ENCODE results near the gene DRD3.

The DRD3 gene

DNA sequence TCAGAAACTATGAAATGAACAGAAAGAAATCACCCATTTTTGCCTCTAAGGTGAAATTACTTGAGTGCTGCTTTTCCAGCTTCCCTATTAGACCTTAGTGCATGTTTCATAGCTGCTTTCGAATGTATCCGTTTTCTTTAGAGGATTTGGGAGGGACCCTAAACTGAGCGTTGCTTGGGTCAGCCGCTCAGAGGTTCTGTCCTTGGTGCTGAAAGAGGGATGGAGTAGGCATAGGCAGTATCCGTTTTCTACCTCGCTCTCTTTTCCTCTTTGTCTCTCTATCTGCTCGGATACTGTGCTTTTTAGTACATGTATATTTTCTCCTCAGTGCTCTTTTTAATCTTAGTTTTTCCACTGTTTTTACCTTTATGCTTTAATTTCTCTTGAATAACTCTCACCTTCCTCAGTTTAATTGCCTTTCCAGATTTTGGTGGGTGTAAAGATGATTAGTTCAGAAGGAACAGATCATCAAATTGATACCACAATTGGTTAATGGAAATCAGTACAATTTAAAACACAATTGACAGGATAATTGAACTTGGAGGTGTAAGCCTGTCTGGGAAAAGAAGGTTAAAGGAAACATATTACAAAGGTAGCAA, at the start of gene DRD3:
TSS of gene DRD3 (minus strand) at position 283 of the 599 bp plus-strand sequence. CDS start 7,060 bp downstream, outside the sequence.
- DNase-seq, result no peak

DNA sequence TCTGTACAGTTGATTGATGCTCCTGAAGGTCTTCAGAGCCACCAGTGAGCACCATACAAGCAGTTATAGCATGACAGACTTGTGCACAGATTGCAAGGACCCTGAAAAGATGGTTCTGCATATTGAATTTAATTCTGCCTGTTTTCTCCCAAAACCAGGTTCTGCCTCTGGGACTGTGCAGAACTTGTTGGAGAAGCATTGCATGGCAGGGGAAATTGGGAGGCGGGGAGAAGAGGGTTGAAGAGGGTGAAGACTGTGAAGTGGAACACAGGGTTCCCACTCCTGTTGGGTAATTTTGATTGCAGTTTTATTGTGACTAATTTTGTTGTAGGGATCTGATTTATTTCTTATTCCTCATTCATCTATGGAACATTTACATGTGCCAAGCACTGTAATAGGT, 48.2 kb upstream of the DRD3 start:
- no peak for DNase-seq

DNA sequence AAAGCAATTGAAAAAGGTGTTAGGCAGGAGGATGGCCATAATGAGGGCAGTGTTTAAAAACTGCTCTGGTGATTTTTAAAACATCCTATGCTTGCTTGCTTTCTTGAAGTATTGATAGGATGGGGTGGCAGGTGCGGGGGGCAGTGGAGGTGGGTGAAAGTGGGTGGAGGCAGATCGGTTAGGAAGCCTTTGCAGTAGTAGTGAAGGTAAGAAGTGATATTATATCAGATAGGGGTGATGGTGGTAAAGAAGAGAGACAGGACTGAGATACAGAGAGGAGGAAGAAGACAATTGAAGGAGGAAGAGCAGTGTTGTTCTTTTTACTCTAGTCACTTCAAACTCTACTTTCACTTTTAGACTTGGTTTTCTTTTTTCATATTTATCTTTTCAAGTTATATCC, 47.5 kb upstream of the DRD3 start:
- no peak for DNase-seq

DNA sequence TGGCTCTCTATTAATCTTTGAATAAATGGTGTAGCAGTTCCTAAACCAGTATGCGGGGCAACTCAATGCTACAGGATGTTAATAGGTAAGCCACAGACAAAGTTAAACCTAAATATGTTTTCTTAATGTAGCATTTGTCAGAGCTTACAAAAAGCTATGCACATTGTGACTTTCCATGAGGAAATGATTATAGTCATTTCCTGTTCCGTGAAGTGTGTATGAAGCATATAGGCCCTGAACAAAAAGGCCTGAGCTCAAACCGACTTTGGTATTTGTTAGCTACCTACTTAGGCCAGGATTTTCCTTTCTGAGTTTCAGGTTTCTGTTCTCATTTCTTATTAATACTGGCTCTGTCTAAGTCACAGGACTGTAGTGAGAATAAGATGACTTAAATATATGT, 44.3 kb upstream of the DRD3 start:
- no peak for DNase-seq

DNA sequence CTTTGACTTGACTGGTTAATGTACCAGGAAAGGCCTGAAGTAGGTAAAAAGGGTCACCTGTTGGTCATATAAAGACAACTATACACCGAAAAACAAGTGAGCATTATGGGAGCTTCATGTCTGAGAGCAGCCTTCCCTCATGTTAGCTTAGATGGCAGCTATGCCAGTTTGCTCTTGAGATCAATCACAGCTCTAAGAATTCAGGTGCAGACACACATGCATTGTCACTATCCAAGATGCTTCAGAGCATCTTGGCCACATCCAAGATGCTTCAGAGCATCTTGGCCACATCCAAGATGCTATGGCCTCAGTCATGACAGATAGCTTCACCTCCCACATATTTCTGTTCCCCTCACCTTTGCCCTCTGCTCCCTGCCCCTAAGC, 43.0 kb upstream of the DRD3 start:
- no peak for DNase-seq

DNA sequence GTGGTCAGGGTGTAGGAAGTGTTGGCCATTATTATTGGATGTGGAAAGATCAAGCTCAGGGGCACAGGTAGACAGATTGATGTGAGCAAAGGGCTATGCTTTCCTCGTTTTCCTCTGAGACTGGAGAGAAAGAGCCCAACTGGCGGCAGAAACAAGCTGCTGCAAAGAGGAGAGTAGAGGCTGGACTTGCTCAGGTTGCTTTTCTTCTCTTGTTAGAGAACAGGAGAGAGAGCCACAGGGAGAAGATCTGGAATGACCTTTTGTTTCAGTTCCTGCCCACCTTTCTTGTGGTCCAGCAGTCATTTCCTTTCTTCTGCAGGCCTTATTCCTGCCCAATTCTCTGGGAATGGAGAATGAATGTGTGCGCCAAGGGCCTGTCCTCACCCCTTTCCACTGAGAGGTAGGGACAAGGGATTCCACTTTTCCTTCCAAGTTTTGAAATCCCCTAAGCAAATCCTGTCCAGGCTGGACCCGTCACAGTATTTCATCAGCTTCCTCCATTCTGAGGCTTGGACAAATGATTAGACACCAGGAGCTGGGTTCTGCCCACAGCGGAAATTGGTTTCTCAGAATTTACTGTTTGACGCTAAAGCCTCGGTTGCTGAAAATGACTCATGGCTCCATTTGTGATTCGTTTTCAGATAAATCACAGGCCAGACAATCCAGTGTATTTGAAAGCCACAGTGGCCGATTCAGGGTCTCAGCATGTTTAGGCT, 42.5 kb upstream of the DRD3 start:
- no peak for DNase-seq

DNA sequence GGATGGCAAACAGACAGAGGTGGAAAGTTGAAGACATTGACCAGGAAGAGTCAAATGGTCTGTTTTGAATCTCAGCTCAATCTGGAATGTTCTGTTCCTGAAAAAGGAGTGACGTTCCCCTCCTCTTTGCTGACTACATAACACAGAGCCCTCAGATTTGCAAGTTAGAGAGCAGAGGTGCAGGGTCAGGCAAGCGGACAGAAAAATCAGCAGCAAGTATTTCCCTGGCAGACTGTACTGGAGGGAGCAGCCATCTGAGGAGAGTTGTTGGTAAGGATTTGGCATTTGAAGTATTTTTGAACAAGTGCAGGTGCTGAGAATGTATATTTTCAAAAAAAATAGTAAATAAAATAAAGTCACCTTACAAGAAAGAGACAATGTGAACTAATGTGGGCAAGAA, 40.9 kb upstream of the DRD3 start:
- DNase-seq, result no peak

DNA sequence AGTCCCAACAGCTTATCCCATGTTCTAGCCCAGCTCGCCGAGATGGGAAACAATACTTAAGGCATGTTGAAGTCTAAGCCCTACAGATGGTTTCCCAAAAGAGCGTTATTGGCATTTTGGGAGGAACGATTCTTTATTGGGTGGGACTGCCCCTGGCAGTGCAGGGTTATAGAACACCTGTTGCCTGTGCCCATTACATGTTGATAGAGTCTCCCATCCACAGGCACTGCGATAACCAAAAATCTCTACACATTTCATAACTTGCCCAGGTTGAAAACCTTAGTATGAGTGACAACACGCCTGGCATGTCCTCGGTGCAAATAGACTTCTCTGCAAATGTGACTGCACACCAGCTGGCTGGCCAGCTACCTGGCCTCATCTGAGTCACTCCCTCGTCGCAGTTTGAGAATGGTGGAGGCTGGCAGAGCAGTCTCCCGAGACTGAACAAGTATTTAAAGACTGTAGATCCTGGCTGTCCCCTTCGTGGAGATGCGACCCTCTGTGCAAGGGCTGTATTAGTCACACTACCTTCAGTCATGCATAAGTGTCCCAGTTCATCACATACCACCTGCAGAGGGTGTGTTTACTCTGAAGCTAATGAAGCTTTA, 39.8 kb upstream of the DRD3 start:
- DNase-seq, result no peak

DNA sequence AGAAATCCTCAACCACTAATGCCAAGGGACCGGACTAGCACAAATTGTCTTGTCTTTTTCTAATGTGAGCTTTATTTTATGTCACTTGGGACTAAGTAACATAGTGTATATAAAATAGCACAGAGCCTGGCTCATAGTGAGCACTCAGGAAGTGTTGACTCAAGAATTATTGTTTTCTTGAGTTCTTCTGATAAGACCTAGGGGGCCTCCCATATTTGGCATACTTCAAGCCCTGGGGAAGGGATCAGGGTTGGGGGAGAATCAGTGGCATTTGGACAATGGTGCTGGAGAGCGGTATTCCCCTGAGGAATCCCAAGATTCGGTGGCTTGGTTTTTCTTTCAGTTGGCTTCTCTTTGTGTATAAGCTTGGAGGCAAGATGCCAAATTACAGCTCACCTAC, 39.2 kb upstream of the DRD3 start:
- DNase-seq, result no peak

DNA sequence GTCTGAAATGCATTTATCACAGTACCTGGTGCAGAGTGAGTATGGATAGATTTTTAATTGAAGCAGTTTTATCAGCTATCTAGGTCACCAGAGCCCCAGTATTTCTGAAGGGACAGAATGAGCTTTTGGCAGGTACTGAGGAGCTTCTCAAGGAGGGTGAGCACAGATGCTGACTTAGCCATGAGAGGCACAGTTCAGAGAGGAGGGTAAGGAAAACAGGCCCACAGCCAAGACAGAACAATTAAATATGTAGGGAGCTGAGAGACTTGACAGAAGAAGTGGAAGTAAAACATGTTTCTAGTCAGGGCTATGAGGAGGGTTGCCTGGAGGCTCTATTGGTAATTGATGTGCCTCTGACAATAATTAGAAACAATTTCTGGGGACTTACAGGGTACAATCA, 38.4 kb upstream of the DRD3 start:
- DNase-seq, result peak; percentile 70

DNA sequence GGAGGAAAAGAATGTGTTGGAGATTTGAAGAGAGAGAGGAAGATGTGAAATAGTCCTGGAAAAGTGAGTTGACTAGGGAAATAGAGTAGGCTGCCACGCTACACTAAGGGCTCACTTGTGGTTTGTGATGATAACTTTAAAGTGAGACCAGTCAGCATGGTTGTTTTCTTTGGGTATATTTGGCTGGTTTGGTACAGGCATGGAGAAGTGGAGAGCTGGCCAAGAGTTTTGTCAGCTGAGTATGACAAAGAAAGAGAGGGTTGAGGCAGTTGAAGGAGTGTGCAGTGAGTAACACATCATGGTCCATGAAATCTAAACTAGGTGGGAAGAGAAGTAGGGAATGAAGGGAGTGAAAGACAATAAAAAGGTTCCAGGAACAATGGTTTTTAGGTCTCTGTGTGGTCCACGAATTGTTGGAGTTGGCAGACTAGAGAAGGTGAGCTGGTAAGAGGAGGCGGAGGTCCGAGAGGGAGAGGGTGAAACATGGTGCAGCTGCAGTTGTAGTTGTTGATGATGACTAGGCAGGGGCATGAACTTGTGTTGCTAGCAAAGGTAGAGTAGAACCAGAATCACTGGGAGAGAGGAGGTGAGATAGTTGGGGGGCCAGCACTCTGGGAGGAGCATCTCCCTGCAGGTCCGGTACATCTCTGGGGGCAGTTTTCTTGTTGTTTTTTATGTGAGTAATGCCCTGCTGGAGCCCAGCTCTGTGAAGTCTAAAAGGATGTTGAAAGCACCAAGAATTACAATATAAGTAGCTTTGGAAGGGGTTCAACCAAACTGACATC, 37.5 kb upstream of the DRD3 start:
- DNase-seq, result no peak

DNA sequence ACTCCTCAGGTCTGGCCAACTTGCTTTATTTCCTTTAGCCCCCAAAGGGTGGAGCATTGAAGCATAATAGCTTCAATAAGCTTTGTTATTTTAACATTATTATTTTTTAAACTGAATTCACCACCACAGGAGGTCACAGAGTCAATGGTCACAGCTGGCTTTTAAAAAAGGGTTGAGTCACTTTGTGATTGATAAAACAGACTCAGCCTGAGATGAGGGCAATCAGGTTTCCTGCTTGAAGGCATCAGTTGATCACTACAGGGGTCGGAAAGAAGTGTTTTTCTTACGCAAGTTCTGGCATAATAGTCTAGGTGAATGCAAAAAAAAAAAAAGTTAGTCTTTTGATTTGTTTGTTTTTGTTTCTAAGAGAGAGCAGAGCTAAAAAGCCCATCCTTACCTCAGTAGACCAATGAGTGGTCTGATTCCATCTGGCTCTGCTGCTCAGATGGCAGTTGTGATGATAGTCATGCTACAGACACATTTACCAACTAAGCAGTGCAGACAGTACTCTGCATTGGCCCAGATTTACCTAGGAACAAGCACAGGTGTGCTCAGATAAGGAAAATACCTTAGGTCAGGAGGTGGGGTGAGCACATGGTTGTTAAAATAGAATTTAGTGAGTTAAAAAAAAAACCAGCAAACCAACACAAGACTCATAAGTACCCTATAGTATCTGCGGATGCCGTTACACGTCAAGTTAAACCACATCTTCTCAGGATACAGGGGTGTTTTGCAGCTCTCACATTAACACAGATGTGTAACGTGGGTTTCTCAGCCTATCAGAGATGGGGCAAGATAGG, 35.9 kb upstream of the DRD3 start:
- DNase-seq, result no peak

DNA sequence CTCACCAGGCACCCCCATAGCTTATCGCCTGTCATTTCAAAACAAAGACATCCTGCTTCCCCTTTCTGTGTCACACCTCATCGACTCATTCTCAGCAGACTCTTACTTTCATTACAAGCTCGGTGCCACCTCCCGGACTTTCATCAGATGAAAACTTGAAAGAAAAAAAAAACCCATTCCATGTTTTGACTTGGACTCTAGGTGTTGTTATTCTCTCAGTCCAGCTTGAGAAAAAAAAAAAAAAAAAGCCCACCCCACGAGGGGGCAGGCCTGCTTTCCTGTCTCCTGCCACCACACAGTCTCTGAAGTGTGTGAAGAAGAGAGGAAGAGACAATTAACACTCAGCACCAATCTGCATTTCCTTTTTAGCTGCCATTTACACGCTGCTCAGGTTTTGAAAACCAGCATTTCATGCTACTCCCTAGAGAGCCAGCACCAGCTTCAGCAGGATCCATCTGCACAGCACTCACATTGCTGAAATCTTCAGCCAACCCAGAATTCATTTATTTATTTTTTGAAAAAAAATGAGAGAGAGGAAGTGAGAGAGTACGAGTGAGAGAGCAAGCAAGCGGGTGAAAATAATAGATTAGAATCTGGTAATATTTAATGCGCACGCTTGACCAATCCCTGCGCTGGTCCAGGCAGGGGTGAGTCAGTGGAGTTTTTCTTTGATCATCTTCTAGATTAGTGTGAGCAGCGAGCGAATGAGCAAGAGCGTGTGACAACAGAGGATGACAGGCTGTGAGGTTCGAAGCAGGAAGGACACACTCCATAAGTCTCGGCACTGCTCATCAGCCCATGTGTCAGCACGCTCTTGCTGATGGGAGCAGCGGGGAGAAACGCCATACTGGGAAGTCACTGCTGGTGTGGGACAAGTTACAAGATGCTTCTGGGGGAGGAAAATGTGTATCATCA, 35.0 kb upstream of the DRD3 start:
- DNase-seq, result peak; percentile 28

DNA sequence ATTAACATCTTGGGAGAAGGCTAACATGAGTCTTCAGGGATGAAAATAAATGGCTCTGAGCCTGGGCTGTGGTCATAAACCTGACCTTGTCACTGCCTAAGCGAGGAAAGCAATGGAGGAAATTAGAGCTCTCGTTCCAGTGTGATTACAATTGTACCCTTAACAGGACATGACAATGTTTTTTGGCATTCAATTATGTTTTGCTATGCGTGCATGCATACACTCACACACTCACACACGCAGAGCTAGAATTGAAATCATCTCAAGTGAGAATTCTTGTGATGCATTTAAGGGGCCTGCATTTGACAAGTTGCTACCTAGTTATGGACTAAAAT, 34.4 kb upstream of the DRD3 start:
- DNase-seq, result no peak

DNA sequence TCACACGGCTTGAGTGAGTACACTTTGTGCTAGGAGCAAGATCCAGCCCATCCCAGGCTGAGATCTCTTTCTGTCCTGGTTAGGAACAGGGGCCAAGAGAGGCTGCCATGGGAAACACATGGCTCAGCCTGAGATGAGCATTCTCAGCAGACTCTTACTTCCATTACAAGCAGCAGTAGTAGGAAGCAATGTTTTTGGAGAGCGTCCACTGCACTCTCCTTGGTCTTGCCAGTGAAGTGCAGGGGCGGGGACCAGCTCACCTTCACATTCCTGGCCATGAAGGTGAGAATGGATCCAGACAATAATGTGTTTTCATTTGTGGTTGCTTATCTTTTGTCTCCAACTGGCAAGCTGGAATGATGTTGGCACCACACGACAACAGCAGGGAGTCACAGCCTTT, 33.8 kb upstream of the DRD3 start:
- DNase-seq, result no peak

DNA sequence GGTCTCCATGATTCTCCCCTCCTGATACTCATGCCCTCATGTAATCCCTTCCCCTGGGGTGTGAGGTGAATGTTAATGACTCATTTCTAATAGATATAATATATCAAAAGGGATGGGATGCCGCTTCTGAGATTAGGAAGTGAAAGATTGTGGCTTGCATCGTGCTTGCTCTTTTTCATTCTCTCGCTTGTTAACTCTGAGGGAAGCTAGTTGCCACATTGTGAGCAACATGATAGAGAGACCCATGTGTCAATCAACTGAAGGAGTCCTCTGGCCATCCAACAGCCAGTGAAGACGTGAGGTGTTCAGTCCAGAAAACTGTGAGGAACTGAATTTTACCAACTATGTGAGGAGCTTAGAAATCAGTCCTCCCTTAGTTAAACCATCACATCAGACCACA, 28.9 kb upstream of the DRD3 start:
- DNase-seq, result no peak

DNA sequence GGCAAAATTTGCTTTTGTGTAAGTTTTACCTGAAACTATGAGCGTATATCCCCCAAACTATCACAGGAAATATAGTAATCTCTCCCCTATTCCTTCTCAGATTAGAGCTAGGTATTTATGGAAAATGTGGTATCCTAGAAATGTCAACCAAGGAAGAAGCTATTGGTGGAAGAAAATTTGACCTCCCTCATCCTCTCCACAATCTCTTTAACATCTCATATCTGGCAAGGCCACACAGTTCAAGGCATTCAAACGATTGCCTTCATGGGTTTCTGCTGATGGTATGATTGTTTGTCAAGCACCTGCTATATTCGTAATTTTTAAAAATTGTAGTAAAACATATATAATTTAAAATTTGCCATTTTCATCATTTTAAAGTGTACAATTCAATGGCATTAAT, 27.5 kb upstream of the DRD3 start:
- no peak for DNase-seq

DNA sequence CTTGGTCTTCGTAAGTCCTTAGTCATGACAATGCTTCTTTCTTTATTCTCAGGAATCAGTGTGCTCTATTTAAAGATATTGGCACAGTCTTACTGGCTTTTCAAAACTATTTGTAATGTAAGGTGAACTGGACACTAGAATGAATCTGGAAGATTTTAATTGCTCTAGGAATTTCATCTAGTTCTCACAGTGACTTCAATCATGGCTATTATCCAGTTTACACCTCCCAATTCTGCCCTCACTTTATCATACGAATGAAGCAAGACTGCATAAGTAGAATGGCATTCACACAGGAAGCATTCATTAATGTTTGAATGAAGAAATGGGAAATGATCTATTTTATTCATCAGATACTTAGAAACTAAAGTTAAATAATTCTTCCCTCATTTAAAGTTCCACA, 26.7 kb upstream of the DRD3 start:
- no peak for DNase-seq

DNA sequence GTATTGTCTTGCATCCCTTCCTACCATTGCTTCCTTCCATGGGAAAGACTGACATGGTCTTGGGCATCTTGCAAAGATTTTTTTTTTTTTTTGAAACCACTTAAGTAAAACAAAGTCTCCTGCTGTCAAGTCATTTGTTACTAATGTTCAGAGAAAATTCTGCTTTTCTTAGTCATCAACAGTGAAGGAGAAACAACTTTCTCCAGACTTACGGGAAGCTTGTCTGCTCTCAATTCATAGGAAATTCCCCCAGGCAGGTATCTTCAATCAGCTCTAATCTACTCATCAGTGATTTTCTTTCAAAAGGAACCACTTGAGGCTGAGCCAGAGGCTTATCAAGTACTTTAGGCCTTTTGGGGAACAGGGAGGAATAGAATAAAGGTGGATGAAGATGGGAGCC, 15.9 kb upstream of the DRD3 start:
- DNase-seq, result no peak

DNA sequence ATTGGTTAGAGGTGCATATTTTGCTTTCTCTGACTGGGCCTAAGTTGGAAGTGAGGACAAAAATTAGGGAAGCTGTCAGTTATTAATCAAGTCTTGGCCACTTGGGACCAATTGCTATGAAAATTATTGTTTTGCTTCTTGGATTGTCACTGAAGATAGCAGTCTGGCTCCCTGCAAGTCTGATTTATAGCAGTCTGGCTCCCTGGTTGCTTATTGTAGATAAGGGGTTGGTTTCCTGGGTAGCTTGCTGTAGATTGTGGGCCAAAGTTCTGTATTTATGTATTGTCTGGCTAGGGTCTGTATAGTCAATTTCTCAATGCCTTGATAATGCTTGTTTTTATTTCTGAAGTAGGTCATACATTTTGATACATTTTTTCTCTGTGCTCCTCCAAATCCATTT, 13.3 kb upstream of the DRD3 start:
- no peak for DNase-seq

DNA sequence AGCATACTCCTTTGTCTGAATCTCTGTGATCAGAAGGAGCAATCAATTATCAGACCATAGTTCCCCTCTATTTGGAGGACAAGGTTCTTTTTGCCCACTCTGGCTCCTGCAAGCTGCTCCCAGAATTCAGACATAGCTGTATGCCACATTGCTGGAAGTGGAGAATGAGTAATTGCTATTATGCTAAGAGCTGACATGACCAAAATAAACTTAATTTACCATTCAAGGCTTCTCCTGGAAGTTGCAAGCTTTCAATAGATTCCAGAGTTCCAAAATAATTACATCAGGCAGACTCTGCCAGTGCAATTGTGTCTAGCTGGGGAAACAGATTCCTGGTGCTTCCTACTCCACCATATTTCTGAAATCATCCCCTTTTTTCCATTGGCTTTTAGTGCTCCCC, 7.6 kb upstream of the DRD3 start:
- DNase-seq, result no peak

DNA sequence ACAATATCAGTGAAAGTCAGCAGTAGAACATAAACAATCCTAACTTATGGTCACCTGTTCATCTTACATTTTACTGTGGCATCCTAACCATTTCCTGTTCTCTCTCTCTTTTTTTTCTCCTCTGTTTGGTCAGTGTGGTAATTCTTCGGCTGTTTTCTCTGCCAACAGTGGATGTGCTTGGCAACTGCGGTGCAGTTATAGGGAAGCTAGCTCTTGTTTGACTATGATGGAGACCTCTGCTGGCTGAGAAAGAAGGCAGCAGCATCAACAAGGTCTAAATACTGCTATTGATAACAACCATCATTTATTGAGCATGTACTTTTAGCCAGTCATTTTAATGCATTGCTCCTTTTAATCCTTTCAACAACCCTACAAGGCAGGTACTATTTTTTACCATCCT, 723 bp upstream of the DRD3 start:
- peak; percentile 73 for DNase-seq
